Endodermal cell (in vitro differentiated cells): ENCODE measurements around the gene DAPK1. TPM values are rescaled to one million over a fixed set of nuclear protein-coding genes. Genes with fewer than 3 reads are reported as not detected.

ENCODE experiments used
- DNase-seq: peaks from one replicate; pipeline ENCODE4 v3.0.0-alpha.2; 2017
- H3K27ac ChIP-seq: 2 replicates; pipeline ENCODE4 v1.5.1; 2013; ENCODE audit warnings: mild to moderate bottlenecking, low read depth, low read length, moderate library complexity
- H3K27me3 ChIP-seq: 2 replicates; pipeline ENCODE4 v1.6.1; 2013; ENCODE audit warnings: mild to moderate bottlenecking, low read length, moderate library complexity; ENCODE audit not compliant: insufficient read depth, control insufficient read depth, poor library complexity, severe bottlenecking
- H3K36me3 ChIP-seq: 2 replicates; pipeline ENCODE4 v1.7.0; 2013; ENCODE audit warnings: mild to moderate bottlenecking, low read length, moderate library complexity; ENCODE audit not compliant: control insufficient read depth, insufficient read depth
- H3K4me1 ChIP-seq: one replicate; pipeline ENCODE4 v1.7.0; 2013; ENCODE audit warnings: low read length; ENCODE audit not compliant: control insufficient read depth, insufficient read depth
- H3K4me3 ChIP-seq: 2 replicates; pipeline ENCODE4 v1.5.1; 2013; ENCODE audit warnings: mild to moderate bottlenecking, low read length, moderate library complexity
- H3K9ac ChIP-seq: 2 replicates; pipeline ENCODE4 v1.6.1; 2013; ENCODE audit warnings: mild to moderate bottlenecking, low read length, moderate library complexity; ENCODE audit not compliant: poor library complexity, severe bottlenecking; ENCODE audit errors: extremely low read depth
- H3K9me3 ChIP-seq: 2 replicates; pipeline ENCODE4 v1.6.1; 2013; ENCODE audit warnings: mild to moderate bottlenecking, low read length, moderate library complexity; ENCODE audit not compliant: control insufficient read depth
- H3K27ac Mint-ChIP-seq: 2 replicates; pipeline ENCODE4 v1.8.0; 2020; ENCODE audit warnings: mixed read lengths
- H3K27me3 Mint-ChIP-seq: 2 replicates; pipeline ENCODE4 v1.8.0; 2021; ENCODE audit warnings: mild to moderate bottlenecking, mixed read lengths; ENCODE audit not compliant: insufficient read depth
- H3K36me3 Mint-ChIP-seq: 2 replicates; pipeline ENCODE4 v1.8.0; 2020; ENCODE audit warnings: low read depth, mixed read lengths
- H3K4me1 Mint-ChIP-seq: 2 replicates; pipeline ENCODE4 v1.8.0; 2020; ENCODE audit warnings: mixed read lengths
- H3K4me3 Mint-ChIP-seq: 2 replicates; pipeline ENCODE4 v1.8.0; 2020; ENCODE audit warnings: mild to moderate bottlenecking, moderate library complexity, mixed read lengths
- H3K9me3 Mint-ChIP-seq: 2 replicates; pipeline ENCODE4 v1.8.0; 2020; ENCODE audit warnings: mild to moderate bottlenecking, mixed read lengths
- WGBS, 2 experiments: methylation state at CpG; one replicate each; pipeline versions ENCODE4 v1.1.5 to v1.1.7; 2013; ENCODE audit warnings: missing lambda C conversion rate in 2 of 2, mixed read lengths in 1 of 2; ENCODE audit not compliant: insufficient coverage in 1 of 2, insufficient read length in 1 of 2; 5-methylcytosine and 5-hydroxymethylcytosine counted together
- total RNA-seq, 2 donors: library from RNA; stranded (reverse); fragmentation: NEBNext Ultra II Directional in 1 of 2; extraction: Animal tissue kit (Norgen Biotek cat#: 25700) in 1 of 2; gene quantifications; 2 replicates in 1 of 2; 3 replicates in 1 of 2; pipeline ENCODE4 v1.2.1, GENCODE V29; 2021
- TF ChIP-seq, protein P1 (sequence below): fragments of 200-600 bp; sonication (generic); conservative IDR thresholded peaks from 2 replicates; pipeline ENCODE4 v1.5.0; 2021; ENCODE audit warnings: antibody characterized with exemption, mild to moderate bottlenecking

The DAPK1 gene
- total RNA-seq, 2 donors from 2014 or later, result 117 to 139 TPM

- Mint-ChIP-seq H3K27ac (no peak overlapping the region), H3K4me1 (peaks cover 18% of the 10 kb centered on the region), H3K27me3 (peaks cover 19% of the 10 kb centered on the region), H3K9me3 (no peaks in the 10 kb centered on the region), H3K4me3 (no peak overlapping the region), H3K36me3 (no peaks in the 10 kb centered on the region)
- Histone ChIP-seq H3K9me3 (no peaks in the 10 kb centered on the region), H3K9ac (no peak overlapping the region), H3K4me3 (no peak overlapping the region), H3K27ac (no peak overlapping the region), H3K27me3 (no peaks in the 10 kb centered on the region), H3K4me1 (no peaks in the 10 kb centered on the region), H3K36me3 (no peaks in the 10 kb centered on the region)
- TF ChIP-seq, protein P1, sequence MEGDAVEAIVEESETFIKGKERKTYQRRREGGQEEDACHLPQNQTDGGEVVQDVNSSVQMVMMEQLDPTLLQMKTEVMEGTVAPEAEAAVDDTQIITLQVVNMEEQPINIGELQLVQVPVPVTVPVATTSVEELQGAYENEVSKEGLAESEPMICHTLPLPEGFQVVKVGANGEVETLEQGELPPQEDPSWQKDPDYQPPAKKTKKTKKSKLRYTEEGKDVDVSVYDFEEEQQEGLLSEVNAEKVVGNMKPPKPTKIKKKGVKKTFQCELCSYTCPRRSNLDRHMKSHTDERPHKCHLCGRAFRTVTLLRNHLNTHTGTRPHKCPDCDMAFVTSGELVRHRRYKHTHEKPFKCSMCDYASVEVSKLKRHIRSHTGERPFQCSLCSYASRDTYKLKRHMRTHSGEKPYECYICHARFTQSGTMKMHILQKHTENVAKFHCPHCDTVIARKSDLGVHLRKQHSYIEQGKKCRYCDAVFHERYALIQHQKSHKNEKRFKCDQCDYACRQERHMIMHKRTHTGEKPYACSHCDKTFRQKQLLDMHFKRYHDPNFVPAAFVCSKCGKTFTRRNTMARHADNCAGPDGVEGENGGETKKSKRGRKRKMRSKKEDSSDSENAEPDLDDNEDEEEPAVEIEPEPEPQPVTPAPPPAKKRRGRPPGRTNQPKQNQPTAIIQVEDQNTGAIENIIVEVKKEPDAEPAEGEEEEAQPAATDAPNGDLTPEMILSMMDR, result no peak
- no peak for DNase-seq
Measured at GRCh38 chr9:87490907-87491306, 6.8 kb upstream of the DAPK1 start.

DNA sequence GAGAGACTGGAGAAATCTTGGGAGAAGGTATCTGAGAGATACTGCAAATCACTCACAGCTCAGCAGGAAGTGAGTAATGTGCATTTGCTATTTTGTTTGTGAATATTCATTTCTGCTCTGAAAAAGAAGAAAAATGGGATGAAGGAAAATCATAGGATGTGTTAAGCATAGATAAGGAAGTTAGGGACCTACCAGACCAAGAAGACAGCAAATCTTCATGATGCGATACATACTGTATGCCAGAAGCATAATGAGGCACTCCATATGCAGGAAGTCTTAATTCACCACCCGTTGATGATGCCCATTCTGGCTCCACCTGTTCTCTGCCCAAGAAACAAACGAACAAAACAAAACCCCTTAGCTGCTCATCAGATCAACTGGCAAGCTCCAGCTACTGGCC, 6.1 kb upstream of the DAPK1 start:
- 82% methylated on average over 3 of the region's 3 CpGs for WGBS, 2 experiments
- H3K9me3 ChIP-seq, result no peaks in the 10 kb centered on the region
- no peaks in the 10 kb centered on the region for H3K27me3 ChIP-seq
- Mint-ChIP-seq H3K9me3 (no peaks in the 10 kb centered on the region), H3K4me3 (no peak overlapping the region), H3K27me3 (peaks cover 19% of the 10 kb centered on the region), H3K36me3 (no peaks in the 10 kb centered on the region), H3K4me1 (peaks cover 18% of the 10 kb centered on the region), H3K27ac (no peak overlapping the region)
- H3K4me1 ChIP-seq, result no peaks in the 10 kb centered on the region
- H3K9ac ChIP-seq, result no peak overlapping the region
- DNase-seq, result no peak
- no peaks in the 10 kb centered on the region for H3K36me3 ChIP-seq
- H3K27ac ChIP-seq, result no peak overlapping the region
- TF ChIP-seq, protein P1, result no peak
- no peak overlapping the region for H3K4me3 ChIP-seq

GRCh38 chr9:87492642-87493041, 5.0 kb upstream of the DAPK1 start:
- no peak overlapping the region for H3K27ac Mint-ChIP-seq
- peaks cover 22% of the 10 kb centered on the region for H3K27me3 Mint-ChIP-seq
- H3K9me3 ChIP-seq, result no peaks in the 10 kb centered on the region
- H3K4me3 ChIP-seq, result no peak overlapping the region
- no peaks in the 10 kb centered on the region for H3K36me3 ChIP-seq
- no peak for DNase-seq
- no peaks in the 10 kb centered on the region for H3K9me3 Mint-ChIP-seq
- no peak overlapping the region for H3K27ac ChIP-seq
- WGBS, 2 experiments, result 31 to 62% methylated on average over 2 to 3 of the region's 3 CpGs
- no peak overlapping the region for H3K4me3 Mint-ChIP-seq
- no peaks in the 10 kb centered on the region for H3K27me3 ChIP-seq
- peaks cover 20% of the 10 kb centered on the region for H3K4me1 Mint-ChIP-seq
- H3K36me3 Mint-ChIP-seq, result no peaks in the 10 kb centered on the region
- no peaks in the 10 kb centered on the region for H3K4me1 ChIP-seq
- no peak overlapping the region for H3K9ac ChIP-seq
- TF ChIP-seq, protein P1, result no peak
